H1 (cell line): Measurements from ENCODE around the gene TRIM22. TPM values are rescaled to one million over a fixed set of nuclear protein-coding genes. Genes with fewer than 3 reads are reported as not detected.

Experiments
- CTCF ChIA-PET: fragments of 300-600 bp; sonication (Branson Sonifier 250); formaldehyde crosslinking; loops from one replicate; lab custom pipeline; 2021; ENCODE audit not compliant: partially characterized antibody; lab: Charles Lee
- POLR2A ChIA-PET: fragments of 300-600 bp; sonication (Branson Sonifier 250); formaldehyde crosslinking; loops from one replicate; lab custom pipeline; 2021; ENCODE audit warnings: inconsistent platforms; ENCODE audit not compliant: partially characterized antibody; lab: Charles Lee
- DNase-seq, 2 experiments: peaks; one replicate each; pipeline versions ENCODE4 v3.0.0 to v3.0.0-alpha.2; 2010 to 2022; ENCODE audit warnings: low spot score in 2 of 2, low read depth in 1 of 2, mixed read lengths in 1 of 2
- FAIRE-seq: peaks from 2 replicates; lab custom pipeline; 2011; peaks lifted over from hg19 to GRCh38; lab: Jason Lieb, UNC
- H2AFZ ChIP-seq: 2 replicates; pipeline ENCODE4 v1.8.1; 2012; ENCODE audit warnings: low read length, inconsistent platforms
- H2AK5ac ChIP-seq: 2 replicates; pipeline ENCODE4 v1.6.1; 2013; ENCODE audit warnings: low read depth, low read length
- H2BK120ac ChIP-seq: replicated peaks from 2 replicates; pipeline ENCODE3; 2013; ENCODE audit warnings: low read depth, low read length, inconsistent platforms
- H2BK12ac ChIP-seq: 2 replicates; pipeline ENCODE4 v1.6.1; 2013; ENCODE audit warnings: low read depth, low read length
- H2BK15ac ChIP-seq: 2 replicates; pipeline ENCODE4 v1.6.1; 2013; ENCODE audit warnings: low read length
- H2BK20ac ChIP-seq: 2 replicates; pipeline ENCODE4 v1.6.1; 2013; ENCODE audit warnings: low read length
- H2BK5ac ChIP-seq: 2 replicates; pipeline ENCODE4 v1.6.1; 2013; ENCODE audit warnings: low read depth, low read length
- H3K14ac ChIP-seq: 2 replicates; pipeline ENCODE4 v1.6.1; 2013; ENCODE audit warnings: inconsistent platforms; ENCODE audit not compliant: insufficient read length
- H3K18ac ChIP-seq: 2 replicates; pipeline ENCODE4 v1.6.1; 2013; ENCODE audit warnings: low read length; ENCODE audit errors: extremely low read depth
- H3K23ac ChIP-seq: 2 replicates; pipeline ENCODE4 v1.6.1; 2013; ENCODE audit warnings: inconsistent platforms; ENCODE audit not compliant: insufficient read length
- H3K23me2 ChIP-seq: 2 replicates; pipeline ENCODE4 v1.6.1; 2013; ENCODE audit warnings: low read depth, low read length
- H3K27ac ChIP-seq: 2 replicates; pipeline ENCODE4 v1.6.1; 2011; ENCODE audit warnings: low read depth, low read length, inconsistent platforms
- H3K27me3 ChIP-seq, 4 experiments: replicated peaks in 1 of 4; 1 replicate in 1 of 4; 2 replicates in 3 of 4; pipeline versions ENCODE4 v1.6.1 to v1.8.1; 2011 to 2013; ENCODE audit warnings: low read length in 3 of 4, mild to moderate bottlenecking in 3 of 4, inconsistent platforms in 2 of 4, mixed read lengths in 2 of 4, moderate library complexity in 1 of 4; ENCODE audit not compliant: control insufficient read depth in 3 of 4, insufficient read depth in 3 of 4; ENCODE audit errors: extremely low read depth in 1 of 4
- H3K36me3 ChIP-seq, 4 experiments: 2 replicates each; pipeline versions ENCODE4 v1.6.1 to v1.8.1; 2011 to 2013; ENCODE audit warnings: mild to moderate bottlenecking in 4 of 4, low read length in 3 of 4, moderate library complexity in 2 of 4, control low read depth in 1 of 4, inconsistent platforms in 1 of 4; ENCODE audit not compliant: insufficient read depth in 4 of 4, control insufficient read depth in 2 of 4
- H3K4ac ChIP-seq: replicated peaks from 2 replicates; pipeline ENCODE3; 2013; ENCODE audit warnings: low read length, low read depth, mixed read lengths, inconsistent platforms; ENCODE audit not compliant: insufficient read length
- H3K4me1 ChIP-seq, 4 experiments: replicated peaks in 1 of 4; 1 replicate in 1 of 4; 2 replicates in 3 of 4; pipeline versions ENCODE4 v1.6.1 to v1.8.1; 2011 to 2013; ENCODE audit warnings: low read length in 3 of 4, inconsistent platforms in 2 of 4, mixed read lengths in 1 of 4; ENCODE audit not compliant: insufficient read depth in 4 of 4, control insufficient read depth in 3 of 4
- H3K4me2 ChIP-seq, 2 experiments: 2 replicates each; pipeline versions ENCODE4 v1.6.1 to v1.8.1; 2011 to 2013; ENCODE audit warnings: low read depth in 2 of 2, low read length in 2 of 2, control low read depth in 1 of 2, inconsistent platforms in 1 of 2, mild to moderate bottlenecking in 1 of 2; ENCODE audit not compliant: insufficient read depth in 1 of 2
- H3K4me3 ChIP-seq, 4 experiments: fragments of 200-600, 300-600 bp in 1 of 4; sonication (generic), shearing (Covaris generic), sonication (Bioruptor Twin) in 1 of 4; 2 replicates each; pipeline versions ENCODE4 v1.5.1 to v1.8.1; 2011 to 2016; ENCODE audit warnings: low read length in 4 of 4, low read depth in 3 of 4, control low read depth in 2 of 4, inconsistent platforms in 2 of 4, mild to moderate bottlenecking in 2 of 4, mixed read lengths in 1 of 4, moderate library complexity in 1 of 4; ENCODE audit not compliant: insufficient read depth in 2 of 4; ENCODE audit errors: extremely low read depth in 1 of 4
- H3K56ac ChIP-seq: replicated peaks from 2 replicates; pipeline ENCODE3; 2013; ENCODE audit warnings: low read depth, mild to moderate bottlenecking, mixed read lengths, low read length, inconsistent platforms; ENCODE audit not compliant: insufficient read length
- H3K79me1 ChIP-seq: 2 replicates; pipeline ENCODE4 v1.6.1; 2013; ENCODE audit warnings: low read depth, low read length, control low read depth
- H3K79me2 ChIP-seq, 2 experiments: 2 replicates each; pipeline versions ENCODE4 v1.6.1 to v1.8.1; 2012 to 2013; ENCODE audit warnings: low read length in 2 of 2, mild to moderate bottlenecking in 2 of 2, inconsistent platforms in 1 of 2; ENCODE audit not compliant: insufficient read depth in 2 of 2, control insufficient read depth in 1 of 2
- H3K9ac ChIP-seq, 4 experiments: replicated peaks in 1 of 4; 1 replicate in 1 of 4; 2 replicates in 3 of 4; pipeline versions ENCODE4 v1.6.1 to v1.8.1; 2011 to 2013; ENCODE audit warnings: low read depth in 3 of 4, low read length in 3 of 4, control low read depth in 2 of 4, mild to moderate bottlenecking in 2 of 4, moderate library complexity in 2 of 4, inconsistent platforms in 1 of 4; ENCODE audit errors: extremely low read depth in 1 of 4
- H3K9me3 ChIP-seq, 2 experiments: 2 replicates each; pipeline versions ENCODE4 v1.6.1 to v1.8.1; 2012 to 2013; ENCODE audit warnings: mild to moderate bottlenecking in 2 of 2, moderate library complexity in 2 of 2, control low read depth in 1 of 2, inconsistent platforms in 1 of 2, low read depth in 1 of 2, low read length in 1 of 2, mixed read lengths in 1 of 2; ENCODE audit not compliant: insufficient read depth in 2 of 2
- H4K20me1 ChIP-seq, 2 experiments: replicated peaks in 1 of 2; 2 replicates each; pipeline versions ENCODE3 to v1.8.1; 2011 to 2013; ENCODE audit warnings: inconsistent platforms in 2 of 2, low read length in 2 of 2, mild to moderate bottlenecking in 1 of 2; ENCODE audit not compliant: insufficient read depth in 2 of 2, control insufficient read depth in 1 of 2
- H4K5ac ChIP-seq: 2 replicates; pipeline ENCODE4 v1.6.1; 2013; ENCODE audit warnings: low read length, low read depth, mixed read lengths, inconsistent platforms; ENCODE audit not compliant: insufficient read length
- H4K8ac ChIP-seq: 2 replicates; pipeline ENCODE4 v1.8.0; 2013; ENCODE audit warnings: mild to moderate bottlenecking, moderate library complexity, low read length, inconsistent platforms; ENCODE audit not compliant: insufficient read depth; ENCODE audit errors: extremely low read depth
- H4K91ac ChIP-seq: replicated peaks from 2 replicates; pipeline ENCODE3; 2013; ENCODE audit warnings: low read length, mixed read lengths, inconsistent platforms; ENCODE audit not compliant: insufficient read length
- ASH2L ChIP-seq: fragments of 200-600, 300-600 bp; sonication (generic); IDR thresholded peaks from one replicate; pipeline ENCODE4 v1.7.1; 2017; ENCODE audit warnings: low read length
- BRCA1 ChIP-seq: IDR thresholded peaks from 2 replicates; pipeline ENCODE4 v1.6.1; 2012; ENCODE audit warnings: low read depth, low read length, improper control_type of control experiment
- CBX8 ChIP-seq: fragments of 300-800, 300-1000 bp; sonication (generic); IDR thresholded peaks from 2 replicates; pipeline ENCODE4 v1.7.1; 2016; ENCODE audit warnings: low read depth, low read length, borderline replicate concordance
- CEBPB ChIP-seq: IDR thresholded peaks from 2 replicates; pipeline ENCODE4 v1.6.1; 2012; ENCODE audit warnings: low read depth, low read length
- CREB1 ChIP-seq: IDR thresholded peaks from 2 replicates; pipeline ENCODE4 v1.6.1; 2012; ENCODE audit warnings: inconsistent platforms
- CTBP2 ChIP-seq: IDR thresholded peaks from 2 replicates; pipeline ENCODE4 v1.7.0; 2011; ENCODE audit warnings: borderline replicate concordance, mild to moderate bottlenecking, moderate library complexity, mixed read lengths, low read length; ENCODE audit not compliant: insufficient read depth, insufficient read length
- EZH2 ChIP-seq: fragments of 200-600 bp; sonication (generic); IDR thresholded peaks from 2 replicates; pipeline ENCODE4 v1.7.1; 2012; ENCODE audit warnings: low read depth, mild to moderate bottlenecking, moderate library complexity, low read length, inconsistent platforms; ENCODE audit not compliant: severe bottlenecking
- RNF2 ChIP-seq: fragments of 200-900, 300-1000 bp; sonication (generic); IDR thresholded peaks from 2 replicates; pipeline ENCODE4 v1.7.1; 2016; ENCODE audit warnings: borderline replicate concordance, low read depth, mild to moderate bottlenecking, antibody characterized with exemption, low read length; ENCODE audit not compliant: poor library complexity, severe bottlenecking; ENCODE audit errors: missing control alignments
- TEAD4 ChIP-seq: IDR thresholded peaks from 2 replicates; pipeline ENCODE4 v1.6.1; 2012; ENCODE audit warnings: low read depth, low read length, inconsistent platforms, mixed read lengths
- WGBS, 2 experiments: shearing (Covaris generic) in 1 of 2; methylation state at CpG; one replicate each; pipeline versions ENCODE4 v1.1.6 to v1.1.7; 2013 to 2015; ENCODE audit warnings: low lambda C conversion rate in 2 of 2, mixed read lengths in 2 of 2, inconsistent platforms in 1 of 2, low coverage in 1 of 2, missing lambda C conversion rate in 1 of 2; ENCODE audit not compliant: insufficient replicate concordance in 2 of 2, insufficient coverage in 1 of 2, insufficient read length in 1 of 2; ENCODE audit errors: extremely low coverage in 1 of 2, missing lambda C conversion rate in 1 of 2; 5-methylcytosine and 5-hydroxymethylcytosine counted together
- polyA plus RNA-seq, 7 experiments: library from polyadenylated mRNA; depleted of rRNA in 3 of 7; stranded (reverse) in 5 of 7; unstranded in 2 of 7; fragments of >200 nt in 5 of 7; fragments of 200-250 nt in 2 of 7; gene quantifications; 1 replicate in 5 of 7; 2 replicates in 1 of 7; 4 replicates in 1 of 7; pipeline versions ENCODE4 v1.2.1 to v1.2.3, GENCODE V29; 2011 to 2013; ENCODE audit warnings: missing spikeins in 2 of 7, mixed read lengths in 2 of 7
- total RNA-seq: library from RNA; stranded (reverse); fragmentation: NEBNext Ultra II Directional; extraction: Animal tissue kit (Norgen Biotek cat#: 25700); gene quantifications from 2 replicates; pipeline ENCODE4 v1.2.1, GENCODE V29; 2021
- TF ChIP-seq, protein P1 (sequence below): IDR thresholded peaks from 2 replicates; pipeline ENCODE4 v1.6.1; 2012; ENCODE audit warnings: inconsistent platforms
- TF ChIP-seq, protein P2 (sequence below): IDR thresholded peaks from 2 replicates; pipeline ENCODE4 v1.6.1; 2012; ENCODE audit warnings: inconsistent platforms

Gene TRIM22
- total and polyA plus RNA-seq, 2 of the 8 experiments (the other 6 are each of a cell fraction or from before 2014, with no cell fraction given) = 56.0 to 82.7 TPM

DNA sequence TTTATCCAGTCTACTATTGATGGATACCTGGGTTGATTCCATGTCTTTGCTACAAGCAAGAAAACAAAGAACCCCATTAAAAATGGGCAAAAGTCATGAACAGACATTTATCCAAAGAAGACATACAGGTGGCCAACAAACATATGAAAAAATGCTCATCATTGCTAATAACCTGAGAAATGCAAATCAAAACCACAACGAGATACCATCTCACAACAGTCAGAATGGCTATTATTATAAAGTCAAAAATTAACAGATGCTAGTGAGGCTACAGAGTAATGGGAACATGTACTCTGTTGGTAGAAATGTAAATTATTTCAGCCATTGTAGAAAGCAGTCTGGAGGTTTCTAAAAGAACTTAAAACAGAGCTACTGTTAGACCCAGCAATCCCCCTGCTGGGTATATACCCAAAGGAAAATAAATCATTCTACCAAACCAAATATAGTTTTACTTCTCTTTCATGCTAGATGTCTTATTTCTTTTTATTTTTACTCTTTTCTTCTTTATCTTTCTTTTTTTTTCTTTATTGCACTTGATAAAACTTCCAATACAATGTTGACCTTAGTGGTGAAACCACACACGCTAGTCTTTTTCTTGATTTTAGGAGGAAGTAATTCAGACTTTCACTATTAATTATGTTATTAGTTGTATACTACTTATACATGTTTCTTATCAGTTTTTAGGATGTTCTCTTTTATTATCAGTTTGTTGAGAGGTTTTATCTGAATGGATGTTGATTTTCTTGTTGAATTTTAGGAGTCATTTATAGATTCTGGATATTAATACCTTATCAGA lies 14.3 kb downstream of the TRIM22 start:
- H2AK5ac ChIP-seq = no peak overlapping the region
- H3K4me2 ChIP-seq = no peak overlapping the region
- no peaks in the 10 kb centered on the region; the same call in 1 of the 2 replicates for H3K23me2 ChIP-seq
- no peak for DNase-seq
- H3K4ac ChIP-seq = no peak overlapping the region
- H3K9ac ChIP-seq = no peak overlapping the region
- no peak overlapping the region for H2BK20ac ChIP-seq
- H3K4me3 ChIP-seq = no peak overlapping the region
- H4K5ac ChIP-seq = no peak overlapping the region
- H4K8ac ChIP-seq = no peak overlapping the region
- no peaks in the 10 kb centered on the region for H3K4me1 ChIP-seq
- no peak overlapping the region for H3K27ac ChIP-seq
- no peaks in the 10 kb centered on the region for H4K20me1 ChIP-seq
- H2AFZ ChIP-seq = no peak overlapping the region
- no peaks in the 10 kb centered on the region for H3K9me3 ChIP-seq
- H3K79me2 ChIP-seq = no peaks in the 10 kb centered on the region; a peak in 1 of 4 replicates
- no peak overlapping the region for H3K56ac ChIP-seq
- no peak overlapping the region for H2BK12ac ChIP-seq
- H3K79me1 ChIP-seq = no peaks in the 10 kb centered on the region
- H3K27me3 ChIP-seq = no peaks in the 10 kb centered on the region
- no peak overlapping the region for H2BK15ac ChIP-seq
- 90% methylated on average over 2 of the region's 2 CpGs; no CpG with 5 or more reads in 1 of the 2 experiments for WGBS, 2 experiments
- H3K18ac ChIP-seq = no peak overlapping the region
- POLR2A ChIA-PET = interaction anchor here (1.0 kb wide), 1 partner anchor 14 kb away, joined by 3 read pairs; the partner anchor contains the start of gene TRIM22
- CTCF ChIA-PET = no interaction called here
- no peak overlapping the region for H3K14ac ChIP-seq
- FAIRE-seq = no peak
- no peak overlapping the region for H2BK120ac ChIP-seq
- H2BK5ac ChIP-seq = no peak overlapping the region
- peaks cover 2 to 56% (median 31%) of the 10 kb centered on the region in 4 experiments; a peak in 7 of 8 replicates for H3K36me3 ChIP-seq
- H4K91ac ChIP-seq = no peak overlapping the region
- H3K23ac ChIP-seq = no peak overlapping the region
- TF ChIP-seq, protein P1, sequence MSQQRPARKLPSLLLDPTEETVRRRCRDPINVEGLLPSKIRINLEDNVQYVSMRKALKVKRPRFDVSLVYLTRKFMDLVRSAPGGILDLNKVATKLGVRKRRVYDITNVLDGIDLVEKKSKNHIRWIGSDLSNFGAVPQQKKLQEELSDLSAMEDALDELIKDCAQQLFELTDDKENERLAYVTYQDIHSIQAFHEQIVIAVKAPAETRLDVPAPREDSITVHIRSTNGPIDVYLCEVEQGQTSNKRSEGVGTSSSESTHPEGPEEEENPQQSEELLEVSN = no peak
- TF ChIP-seq EZH2 (no peak), CREB1 (no peak), TEAD4 (no peak), ASH2L (no peak), CTBP2 (no peak), RNF2 (no peak), CEBPB (no peak), CBX8 (no peak), BRCA1 (no peak)
- TF ChIP-seq, protein P2, sequence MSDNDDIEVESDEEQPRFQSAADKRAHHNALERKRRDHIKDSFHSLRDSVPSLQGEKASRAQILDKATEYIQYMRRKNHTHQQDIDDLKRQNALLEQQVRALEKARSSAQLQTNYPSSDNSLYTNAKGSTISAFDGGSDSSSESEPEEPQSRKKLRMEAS = no peak
